Stomach (tissue), 19 donors: ENCODE results near the gene CEP19. TPM values are rescaled to one million over a fixed set of nuclear protein-coding genes. Genes with fewer than 3 reads are reported as not detected.

Experiments used
- DNase-seq, 2 donors: peaks; one replicate each; pipeline versions ENCODE4 v3.0.0 to v3.0.0-alpha.2; 2013 to 2019
- H3K27ac ChIP-seq, 5 donors: fragments of 200-600 bp in 4 of 5; sonication (generic) in 4 of 5; one replicate each; pipeline ENCODE4 v1.5.1; 2013 to 2019; ENCODE audit warnings: mild to moderate bottlenecking in 1 of 5, moderate library complexity in 1 of 5
- H3K27me3 ChIP-seq, 3 donors: fragments of 200-600 bp; sonication (generic); one replicate each; pipeline ENCODE4 v1.5.1; 2017 to 2019; ENCODE audit warnings: mixed run types in 1 of 3
- H3K36me3 ChIP-seq, 4 donors: fragments of 200-600 bp; sonication (generic); 1 replicate in 3 of 4; 2 replicates in 1 of 4; pipeline ENCODE4 v1.5.1; 2016 to 2019
- H3K4me1 ChIP-seq, 4 donors: fragments of 200-600 bp; sonication (generic); one replicate each; pipeline ENCODE4 v1.5.1; 2016 to 2019
- H3K4me3 ChIP-seq, 4 donors: fragments of 200-600 bp; sonication (generic) in 3 of 4; one replicate each; pipeline ENCODE4 v1.5.1; 2016 to 2019; ENCODE audit warnings: mild to moderate bottlenecking in 1 of 4
- H3K9me3 ChIP-seq, 4 donors: fragments of 200-600 bp; sonication (generic); one replicate each; pipeline ENCODE4 v1.5.1; 2016 to 2019
- EP300 ChIP-seq: sonication (generic); formaldehyde crosslinking; IDR thresholded peaks from one replicate; pipeline ENCODE4 v1.6.1; 2017; ENCODE audit warnings: antibody characterized with exemption
- POLR2A ChIP-seq, 4 donors: fragments of 450-650 bp; IDR thresholded peaks; one replicate each; pipeline ENCODE4 v1.6.1; 2016; ENCODE audit warnings: antibody characterized with exemption in 4 of 4, control low read depth in 2 of 4, mild to moderate bottlenecking in 1 of 4, moderate library complexity in 1 of 4
- POLR2AphosphoS5 ChIP-seq, 3 donors: sonication (generic); formaldehyde crosslinking; IDR thresholded peaks; one replicate each; pipeline ENCODE4 v1.6.1; 2016; ENCODE audit warnings: antibody characterized with exemption in 3 of 3
- WGBS, 5 donors: extraction: QIAGEN DNeasy Blood & Tissue Kit in 3 of 5; methylation state at CpG; one replicate each; pipeline versions ENCODE4 v1.1.5 to v1.1.7; 2013 to 2018; 5-methylcytosine and 5-hydroxymethylcytosine counted together
- intact Hi-C: fragments of 100-400 bp; cut with DNase I; formaldehyde crosslinking; loops from one replicate; pipeline ENCODE4 v1.15.1; 2023; ENCODE audit warnings: low total_unique reads
- long read RNA-seq, 10 donors: transcript quantifications; one replicate each; lab custom pipeline, GENCODE V29; 2026
- polyA plus RNA-seq, 3 donors: library from polyadenylated mRNA; stranded (reverse); fragments of 200-250 nt; gene quantifications; one replicate each; pipeline ENCODE4 v1.2.3, GENCODE V29; 2013
- total RNA-seq, 5 donors: library from RNA; depleted of rRNA; stranded (reverse); fragments of >200 nt; gene quantifications; one replicate each; pipeline versions ENCODE4 v1.1.0 to v1.2.3, GENCODE V29; 2014 to 2016
- TF ChIP-seq, protein P1 (sequence below), 7 experiments: fragments of 450-650 bp in 4 of 7; fragments of 200-600 bp in 3 of 7; sonication (generic) in 3 of 7; IDR thresholded peaks; one replicate each; pipeline ENCODE4 v1.5.1; 2016 to 2019; ENCODE audit warnings: antibody characterized with exemption in 7 of 7, control low read depth in 2 of 7, mild to moderate bottlenecking in 1 of 7
- donor health status: healthy with polysubstance abuse.
- donor health status: Bipolar disorder and iron deficiency.
- donor health status: healthy.

CEP19 gene, protein sequence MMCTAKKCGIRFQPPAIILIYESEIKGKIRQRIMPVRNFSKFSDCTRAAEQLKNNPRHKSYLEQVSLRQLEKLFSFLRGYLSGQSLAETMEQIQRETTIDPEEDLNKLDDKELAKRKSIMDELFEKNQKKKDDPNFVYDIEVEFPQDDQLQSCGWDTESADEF
- total RNA-seq (1 to 10 TPM in 1 of 5 donors, under 1 TPM in 1, not detected in 3; 0.18 to 1.8 TPM), polyA plus RNA-seq (1 to 10 TPM in 2 of 3 donors, under 1 TPM in 1; 0.63 to 3.1 (median 2.7) TPM)
- long read RNA-seq, donor 1, partial matches to known transcripts: 0 of 9 reads
- long read RNA-seq, donor 1, other reads (novel, unspliced or antisense): 8 of 9 reads
- long read RNA-seq, donor 2: 0 reads
- long read RNA-seq, donor 3, partial matches to known transcripts: 0 of 1 reads
- long read RNA-seq, donor 3, other reads (novel, unspliced or antisense): 0 of 1 reads
- long read RNA-seq, donor 4: 0 reads
- long read RNA-seq, donor 5, partial matches to known transcripts: 0 of 2 reads
- long read RNA-seq, donor 5, other reads (novel, unspliced or antisense): 0 of 2 reads
- long read RNA-seq, donor 6: 0 reads
- long read RNA-seq, donor 7: 0 reads
- long read RNA-seq, donor 8: 0 reads
- long read RNA-seq, donor 9: 0 reads
- long read RNA-seq, donor 10: 0 reads

DNA sequence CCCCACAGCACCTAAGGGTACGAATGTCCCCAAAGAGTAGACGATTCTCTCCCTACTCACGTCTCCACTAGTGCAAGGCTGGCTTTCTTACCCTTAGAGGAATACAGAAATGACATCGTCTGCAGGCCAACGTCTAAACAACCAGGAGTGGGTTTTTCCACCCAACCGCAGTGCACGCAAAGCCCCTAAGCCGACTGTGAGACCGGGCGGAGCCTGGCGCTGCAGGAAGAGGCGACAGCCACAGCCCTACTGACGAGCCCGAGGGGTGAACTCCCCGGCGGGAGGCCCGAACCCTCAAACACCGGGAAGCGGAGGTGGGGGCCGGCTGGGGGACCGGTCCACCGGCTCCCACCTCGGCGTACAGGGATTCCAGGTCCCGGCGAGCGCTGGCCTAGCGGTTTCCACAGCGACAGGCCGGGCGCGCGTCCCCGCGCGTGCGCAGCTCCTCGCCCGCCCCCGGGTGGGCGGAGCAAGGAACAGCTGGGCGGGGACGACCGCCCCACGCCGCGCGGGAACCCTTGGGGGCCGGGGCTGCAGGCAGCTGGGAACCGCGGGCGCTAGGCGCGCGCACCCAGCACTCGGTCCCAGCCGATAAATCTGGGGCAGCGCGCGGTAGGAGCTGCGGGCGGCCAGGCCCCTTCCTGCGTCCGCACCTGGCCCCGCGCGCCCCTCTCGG is at the start of gene CEP19, which contains the start of gene PIGX:
Gene CEP19 (minus strand): TSS at position 413 of the 676 bp plus-strand sequence. CDS start 3,593 bp downstream, outside the sequence.
Gene PIGX (plus strand): TSS at position 540 of the 676 bp plus-strand sequence.
- peak within 1 kb of the TSS; percentile 69 to 93 (median 85) for H3K4me3 ChIP-seq
- H3K4me1 ChIP-seq: peaks cover 15 to 23% (median 20%) of the 10 kb centered on the region in 4 donors
- H3K27ac ChIP-seq: peak within 1 kb of the TSS; percentile 90 to 99 (median 96)
- H3K36me3 ChIP-seq: no peaks in the 10 kb centered on the region
- intact Hi-C loops: no loop called here
- peak; percentile 86 to 96 for DNase-seq
- 0% methylated on average over 6 to 68 of the region's 68 CpGs for WGBS, 5 donors
- no peaks in the 10 kb centered on the region for H3K9me3 ChIP-seq
- H3K27me3 ChIP-seq: no peaks in the 10 kb centered on the region
- TF ChIP-seq EP300: no peak
- peak; percentile 30 to 72 (median 70) for TF ChIP-seq POLR2AphosphoS5 (IDR thresholded peaks at IDR 0.05)
- TF ChIP-seq, protein P1, sequence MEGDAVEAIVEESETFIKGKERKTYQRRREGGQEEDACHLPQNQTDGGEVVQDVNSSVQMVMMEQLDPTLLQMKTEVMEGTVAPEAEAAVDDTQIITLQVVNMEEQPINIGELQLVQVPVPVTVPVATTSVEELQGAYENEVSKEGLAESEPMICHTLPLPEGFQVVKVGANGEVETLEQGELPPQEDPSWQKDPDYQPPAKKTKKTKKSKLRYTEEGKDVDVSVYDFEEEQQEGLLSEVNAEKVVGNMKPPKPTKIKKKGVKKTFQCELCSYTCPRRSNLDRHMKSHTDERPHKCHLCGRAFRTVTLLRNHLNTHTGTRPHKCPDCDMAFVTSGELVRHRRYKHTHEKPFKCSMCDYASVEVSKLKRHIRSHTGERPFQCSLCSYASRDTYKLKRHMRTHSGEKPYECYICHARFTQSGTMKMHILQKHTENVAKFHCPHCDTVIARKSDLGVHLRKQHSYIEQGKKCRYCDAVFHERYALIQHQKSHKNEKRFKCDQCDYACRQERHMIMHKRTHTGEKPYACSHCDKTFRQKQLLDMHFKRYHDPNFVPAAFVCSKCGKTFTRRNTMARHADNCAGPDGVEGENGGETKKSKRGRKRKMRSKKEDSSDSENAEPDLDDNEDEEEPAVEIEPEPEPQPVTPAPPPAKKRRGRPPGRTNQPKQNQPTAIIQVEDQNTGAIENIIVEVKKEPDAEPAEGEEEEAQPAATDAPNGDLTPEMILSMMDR (IDR thresholded peaks at IDR 0.05): peak in 4 of 7 experiments; percentile 14 to 34 (median 16)
- no peak for TF ChIP-seq POLR2A (IDR thresholded peaks at IDR 0.05)

DNA sequence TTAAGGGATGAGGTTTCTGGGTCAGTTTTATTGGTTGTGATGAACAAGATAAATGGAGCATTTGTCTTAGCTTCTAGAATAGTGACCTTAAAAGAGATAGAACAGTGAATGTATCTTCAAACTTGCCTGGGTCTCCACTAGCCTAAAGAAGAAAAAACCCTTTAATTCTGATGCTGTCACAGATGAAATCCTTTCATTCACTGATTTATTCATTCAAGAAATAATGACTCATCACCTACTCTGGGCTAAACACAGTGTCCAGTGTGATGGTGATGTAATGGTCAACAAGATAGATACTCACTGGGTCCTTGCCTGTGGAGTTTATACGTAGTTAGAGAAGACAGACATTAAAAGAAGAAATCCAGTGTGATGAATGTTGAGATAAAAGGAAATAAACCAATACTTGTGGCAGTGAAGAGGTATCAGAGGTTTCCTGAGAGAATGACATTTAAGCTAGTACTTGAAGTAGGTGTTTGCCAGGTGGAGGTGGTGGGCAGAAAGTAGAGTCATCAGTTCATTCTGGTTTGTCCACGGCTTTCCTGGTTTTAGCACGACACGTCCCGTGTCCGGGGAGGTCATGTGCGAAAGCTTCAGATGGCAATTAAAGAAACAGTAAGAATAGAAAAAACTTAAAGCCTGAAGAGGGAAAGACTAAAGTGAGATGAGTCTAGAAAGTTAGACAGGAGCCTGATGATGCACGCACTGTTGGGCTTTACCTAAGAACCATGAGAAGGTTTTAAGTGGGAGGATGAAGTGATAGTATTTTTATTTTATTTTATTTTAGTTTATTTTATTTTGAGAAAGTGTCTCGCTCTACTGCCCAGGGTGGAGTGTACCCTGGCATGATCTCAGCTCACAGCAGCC is 46.1 kb upstream of the CEP19 start:
- peaks cover 0 to 16% (median 8%) of the 10 kb centered on the region in 4 donors for H3K36me3 ChIP-seq
- 84 to 93% (median 89%) methylated on average over 9 of the region's 9 CpGs for WGBS, 5 donors
- no peak for TF ChIP-seq POLR2AphosphoS5 (IDR thresholded peaks at IDR 0.05)
- no peak for TF ChIP-seq EP300
- TF ChIP-seq, protein P1 (IDR thresholded peaks at IDR 0.05): no peak
- TF ChIP-seq POLR2A (IDR thresholded peaks at IDR 0.05): no peak
- H3K27ac ChIP-seq: peak overlapping the region in 1 of 5 donors; percentile 19
- intact Hi-C loops: no loop called here
- H3K9me3 ChIP-seq: peaks cover 0 to 13% (median 10%) of the 10 kb centered on the region in 4 donors
- no peak for DNase-seq
- no peaks in the 10 kb centered on the region for H3K27me3 ChIP-seq
- peaks cover 14 to 33% (median 26%) of the 10 kb centered on the region in 4 donors for H3K4me1 ChIP-seq
- no peak overlapping the region for H3K4me3 ChIP-seq

DNA sequence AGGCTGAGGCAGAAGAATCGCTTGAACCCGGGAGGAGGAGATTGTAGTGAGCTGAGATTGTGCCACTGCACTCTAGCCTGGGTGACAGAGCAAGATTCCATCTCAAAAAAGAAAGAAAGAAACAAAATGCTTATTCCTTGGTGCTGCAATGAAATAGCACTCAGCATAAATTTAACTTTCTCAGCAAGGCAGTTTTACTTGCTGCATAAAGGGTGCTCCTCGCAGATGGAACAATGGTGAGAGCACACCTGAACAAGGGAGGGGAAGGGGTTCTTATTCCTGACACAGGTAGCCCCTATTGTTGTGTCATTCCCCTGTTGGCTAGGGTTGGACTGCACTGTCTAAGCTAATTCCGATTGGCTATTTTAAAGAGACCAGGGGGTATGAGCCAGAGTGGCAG is 44.7 kb upstream of the CEP19 start:
- TF ChIP-seq POLR2AphosphoS5 (IDR thresholded peaks at IDR 0.05) (no peak), EP300 (no peak), POLR2A (IDR thresholded peaks at IDR 0.05) (no peak)
- TF ChIP-seq, protein P1 (IDR thresholded peaks at IDR 0.05): no peak
- peaks cover 16 to 35% (median 28%) of the 10 kb centered on the region in 4 donors for H3K4me1 ChIP-seq
- 70 to 100% (median 86%) methylated on average over 4 of the region's 4 CpGs for WGBS, 5 donors
- no peak for DNase-seq
- no peak overlapping the region for H3K4me3 ChIP-seq
- no peak overlapping the region for H3K27ac ChIP-seq
- no peaks in the 10 kb centered on the region for H3K27me3 ChIP-seq
- peaks cover 0 to 16% (median 8%) of the 10 kb centered on the region in 4 donors for H3K36me3 ChIP-seq
- H3K9me3 ChIP-seq: peaks cover 0 to 13% (median 10%) of the 10 kb centered on the region in 4 donors
- intact Hi-C loops: no loop called here
